ENCODE measurements around the gene TEX38.
"Not testable (repeated sequence)": the region's sequence is repeated elsewhere in the genome, so short reads cannot be mapped to it uniquely, and the experiment has no call there.

The TEX38 gene

DNA sequence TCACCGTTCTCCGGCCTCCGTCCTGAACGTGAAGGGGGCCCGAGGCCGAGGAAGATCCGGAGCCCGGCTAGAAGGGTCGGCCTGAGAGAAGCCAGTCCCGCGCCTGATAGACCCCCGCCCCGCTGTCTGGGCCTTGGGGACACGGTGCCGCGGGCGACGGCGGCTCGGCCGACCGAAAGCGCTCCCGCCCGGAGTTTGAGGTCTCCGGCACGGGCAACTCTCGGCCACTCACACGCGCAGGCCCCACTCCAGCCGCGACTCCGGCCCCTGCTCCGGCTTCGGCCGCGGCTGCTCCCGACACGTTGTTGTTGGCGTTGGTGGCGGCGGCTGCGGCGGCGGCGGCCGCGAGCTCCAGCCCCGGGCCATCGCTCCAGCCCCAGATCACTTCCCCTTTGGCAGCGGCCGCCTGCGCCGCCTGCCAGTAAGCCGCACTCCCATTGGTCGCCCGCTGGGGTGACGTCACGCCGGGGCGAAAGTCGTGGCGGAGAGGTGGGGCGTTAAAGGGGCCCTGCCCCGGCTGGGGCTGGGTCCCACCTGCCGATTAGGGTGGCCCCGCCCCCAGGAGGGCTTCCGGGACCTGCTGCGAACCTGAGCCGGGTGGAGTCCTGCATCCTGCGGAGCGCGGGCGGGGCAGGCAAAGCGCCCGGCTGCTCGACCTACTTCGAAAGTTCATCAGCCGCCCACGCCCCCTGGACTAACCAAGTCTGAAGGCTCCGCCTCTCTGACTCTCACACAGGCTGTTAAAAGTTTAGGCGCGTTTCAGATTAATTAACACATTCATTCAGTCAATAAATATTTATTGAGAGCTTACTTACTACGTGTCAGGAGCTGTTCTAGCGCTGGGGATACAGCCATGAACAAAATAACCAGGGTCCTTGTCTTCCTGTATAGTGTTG is 47.3 kb downstream of the TEX38 start, which contains the start of gene EFCAB14:
Gene EFCAB14 (minus strand): TSS at position 388 of the 896 bp plus-strand sequence. CDS start 1,027 bp downstream, outside the sequence.
- no peak for TF ChIP-seq CTCF (conservative IDR thresholded peaks at IDR 0.05; ENCODE audit: low read depth, low read length)
- Histone ChIP-seq H3K36me3 (ENCODE audit: insufficient read depth) (no peaks in the 10 kb centered on the region), H3K27me3 (ENCODE audit: insufficient read depth, low read depth) (no peaks in the 10 kb centered on the region), H3K27ac (peak within 1 kb of the TSS; percentile 48), H3K4me2 (peak within 1 kb of the TSS; percentile 98), H3K9ac (peak within 1 kb of the TSS; percentile 82), H3K79me2 (ENCODE audit: insufficient read depth, low read depth) (peaks cover 26% of the 10 kb centered on the region), H4K20me1 (ENCODE audit: insufficient read depth) (no peaks in the 10 kb centered on the region), H3K4me1 (ENCODE audit: low read depth, poor library complexity, severe bottlenecking) (peaks cover 26% of the 10 kb centered on the region), H2AFZ (ENCODE audit: low read depth) (peak within 1 kb of the TSS; percentile 68), H3K4me3 (IDR thresholded peaks at IDR 0.05; ENCODE audit: insufficient read depth, low read depth, low read length) (peak within 1 kb of the TSS; percentile 89)

- Histone ChIP-seq H3K4me1 (ENCODE audit: low read depth, poor library complexity, severe bottlenecking) (peaks cover 26% of the 10 kb centered on the region), H4K20me1 (ENCODE audit: insufficient read depth) (no peaks in the 10 kb centered on the region), H3K79me2 (ENCODE audit: insufficient read depth, low read depth) (peaks cover 26% of the 10 kb centered on the region), H3K27me3 (ENCODE audit: insufficient read depth, low read depth) (no peaks in the 10 kb centered on the region), H3K4me2 (peak overlapping the region; percentile 49), H3K9ac (peak overlapping the region; percentile 13; the same call in 1 of the 2 replicates), H3K36me3 (ENCODE audit: insufficient read depth) (no peaks in the 10 kb centered on the region), H3K4me3 (IDR thresholded peaks at IDR 0.05; ENCODE audit: insufficient read depth, low read depth, low read length) (peak overlapping the region; percentile 11), H2AFZ (ENCODE audit: low read depth) (peak overlapping the region; percentile 68), H3K27ac (peak overlapping the region; percentile 12; the same call in 1 of the 2 replicates)
- TF ChIP-seq CTCF (conservative IDR thresholded peaks at IDR 0.05; ENCODE audit: low read depth, low read length) = no peak
Measured at GRCh38 chr1:46719689-46720088, 48.0 kb downstream of the TEX38 start.

DNA sequence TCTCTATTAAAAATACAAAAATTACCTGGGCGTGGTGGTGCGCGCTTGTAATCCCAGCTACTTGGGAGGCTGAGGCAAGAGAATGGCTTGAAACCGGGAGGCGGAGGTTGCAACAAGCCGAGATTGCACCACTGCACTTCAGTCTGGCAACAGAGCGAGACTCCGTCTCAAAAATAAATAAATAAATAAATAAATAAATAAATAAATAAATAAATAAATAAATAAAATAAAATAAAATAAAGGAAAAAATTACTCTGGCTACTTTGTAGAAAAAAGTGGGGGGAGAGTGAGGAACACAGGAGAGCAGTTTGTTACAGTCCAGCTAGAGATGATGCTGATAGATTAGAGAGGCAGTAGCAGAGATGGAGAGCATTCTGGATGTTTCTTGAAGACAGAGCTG is 48.7 kb downstream of the TEX38 start:
- not testable (repeated sequence) for H2AFZ ChIP-seq (ENCODE audit: low read depth); H4K20me1 ChIP-seq (ENCODE audit: insufficient read depth)
- peaks cover 26% of the 10 kb centered on the region for H3K79me2 ChIP-seq (ENCODE audit: insufficient read depth, low read depth)

GRCh38 chr1:46721204-46721603 is 49.5 kb downstream of the TEX38 start:
- H3K36me3 ChIP-seq (ENCODE audit: insufficient read depth) = no peaks in the 10 kb centered on the region
- no peak overlapping the region for H3K4me3 ChIP-seq (IDR thresholded peaks at IDR 0.05; ENCODE audit: insufficient read depth, low read depth, low read length)
- TF ChIP-seq CTCF (conservative IDR thresholded peaks at IDR 0.05; ENCODE audit: low read depth, low read length) = no peak
- H3K79me2 ChIP-seq (ENCODE audit: insufficient read depth, low read depth) = peaks cover 24% of the 10 kb centered on the region
- no peak overlapping the region for H3K4me2 ChIP-seq
- H3K27me3 ChIP-seq (ENCODE audit: insufficient read depth, low read depth) = no peaks in the 10 kb centered on the region
- H4K20me1 ChIP-seq (ENCODE audit: insufficient read depth) = no peaks in the 10 kb centered on the region
- H2AFZ ChIP-seq (ENCODE audit: low read depth) = no peak overlapping the region
- H3K9ac ChIP-seq = no peak overlapping the region
- peaks cover 26% of the 10 kb centered on the region for H3K4me1 ChIP-seq (ENCODE audit: low read depth, poor library complexity, severe bottlenecking)
- H3K27ac ChIP-seq = no peak overlapping the region

More for the DNA sequence above, 48.7 kb downstream of the TEX38 start:
- not testable (repeated sequence) for H3K4me2 ChIP-seq; H3K27me3 ChIP-seq (ENCODE audit: insufficient read depth, low read depth); H3K9ac ChIP-seq; H3K27ac ChIP-seq; H3K4me3 ChIP-seq (IDR thresholded peaks at IDR 0.05; ENCODE audit: insufficient read depth, low read depth, low read length); H3K36me3 ChIP-seq (ENCODE audit: insufficient read depth)
- H3K4me1 ChIP-seq (ENCODE audit: low read depth, poor library complexity, severe bottlenecking) = peaks cover 26% of the 10 kb centered on the region
